GM23338 (cell line): ENCODE data around the gene CLCN6. TPM values are rescaled to one million over a fixed set of nuclear protein-coding genes. Genes with fewer than 3 reads are reported as not detected.

ENCODE experiments used
- ATAC-seq: fragments of 200-7000 bp; cut with Tn5 transposase; 3 replicates; pipeline ENCODE4 v1.9.1; 2020
- DNase-seq: peaks from one replicate; pipeline ENCODE4 v3.0.0-alpha.2; 2015; ENCODE audit warnings: low spot score
- H2AFZ ChIP-seq: fragments of 200-600 bp; sonication (generic); 2 replicates; pipeline ENCODE4 v1.8.0; 2016; ENCODE audit warnings: antibody characterized with exemption, mild to moderate bottlenecking, moderate library complexity
- H3F3A ChIP-seq: fragments of 200-600 bp; sonication (generic); replicated peaks from 2 replicates; pipeline ENCODE4 v1.8.0; 2017; ENCODE audit warnings: antibody characterized with exemption, mixed run types, low read depth
- H3K27ac ChIP-seq: fragments of 200-600 bp; sonication (generic); 2 replicates; pipeline ENCODE4 v1.6.1; 2016; ENCODE audit warnings: low read depth
- H3K27me3 ChIP-seq: fragments of 200-600 bp; sonication (generic); 2 replicates; pipeline ENCODE4 v1.8.0; 2016; ENCODE audit warnings: mild to moderate bottlenecking, mixed run types, moderate library complexity; ENCODE audit not compliant: insufficient read depth
- H3K36me3 ChIP-seq: fragments of 200-600 bp; sonication (generic); 2 replicates; pipeline ENCODE4 v1.8.0; 2016; ENCODE audit warnings: mild to moderate bottlenecking; ENCODE audit not compliant: insufficient read depth
- H3K4me1 ChIP-seq: fragments of 200-600 bp; sonication (generic); 2 replicates; pipeline ENCODE4 v1.8.0; 2016; ENCODE audit warnings: mild to moderate bottlenecking, moderate library complexity; ENCODE audit not compliant: insufficient read depth
- H3K4me2 ChIP-seq: fragments of 200-600 bp; sonication (generic); 2 replicates; pipeline ENCODE4 v1.7.1; 2017; ENCODE audit warnings: mixed run types
- H3K4me3 ChIP-seq: fragments of 200-600 bp; sonication (generic); 2 replicates; pipeline ENCODE4 v1.6.1; 2016; ENCODE audit warnings: mixed run types
- H3K79me2 ChIP-seq: fragments of 200-600 bp; sonication (generic); replicated peaks from 2 replicates; pipeline ENCODE4 v1.8.0; 2017; ENCODE audit warnings: mild to moderate bottlenecking; ENCODE audit not compliant: insufficient read depth
- H3K9me2 ChIP-seq: fragments of 200-600 bp; sonication (generic); 2 replicates; pipeline ENCODE4 v1.8.0; 2017; ENCODE audit not compliant: insufficient read depth
- H4K20me1 ChIP-seq: fragments of 200-600 bp; sonication (generic); replicated peaks from 2 replicates; pipeline ENCODE4 v1.8.0; 2017; ENCODE audit warnings: mild to moderate bottlenecking; ENCODE audit not compliant: insufficient read depth
- H3K27ac Mint-ChIP-seq: 2 replicates; pipeline ENCODE4 v1.8.0; 2020; ENCODE audit warnings: inconsistent platforms, mild to moderate bottlenecking, moderate library complexity, mixed read lengths
- H3K27me3 Mint-ChIP-seq: 3 replicates; pipeline ENCODE4 v1.8.0; 2022; ENCODE audit warnings: low read depth, mild to moderate bottlenecking, moderate library complexity, mixed read lengths, inconsistent platforms; ENCODE audit not compliant: insufficient read depth, poor library complexity
- H3K36me3 Mint-ChIP-seq: 3 replicates; pipeline ENCODE4 v1.8.0; 2021; ENCODE audit warnings: low read depth, mild to moderate bottlenecking, inconsistent platforms, moderate library complexity, mixed read lengths
- H3K4me1 Mint-ChIP-seq: 3 replicates; pipeline ENCODE4 v1.8.0; 2020; ENCODE audit warnings: mild to moderate bottlenecking, inconsistent platforms, mixed read lengths
- H3K4me3 Mint-ChIP-seq: 3 replicates; pipeline ENCODE4 v1.8.0; 2021; ENCODE audit warnings: moderate library complexity, mild to moderate bottlenecking, inconsistent platforms, mixed read lengths
- H3K9me3 Mint-ChIP-seq: 3 replicates; pipeline ENCODE4 v1.8.0; 2020; ENCODE audit warnings: moderate library complexity, mild to moderate bottlenecking, inconsistent platforms, mixed read lengths
- CREB1 ChIP-seq: fragments of 250-450 bp; sonication (Bioruptor Pico); IDR thresholded peaks from 2 replicates; pipeline ENCODE4 v1.5.0; 2020; ENCODE audit warnings: low read depth, mild to moderate bottlenecking, moderate library complexity
- EZH2phosphoT487 ChIP-seq: fragments of 200-600 bp; sonication (generic); IDR thresholded peaks from one replicate; pipeline ENCODE4 v1.8.1; 2018; ENCODE audit warnings: antibody characterized with exemption; ENCODE audit not compliant: unreplicated experiment
- JUNB ChIP-seq: IDR thresholded peaks from one replicate; pipeline ENCODE4 v1.6.1; 2016; ENCODE audit warnings: antibody characterized with exemption; ENCODE audit not compliant: unreplicated experiment
- NANOG ChIP-seq: IDR thresholded peaks from 2 replicates; pipeline ENCODE4 v1.6.1; 2016; ENCODE audit warnings: antibody characterized with exemption, borderline replicate concordance
- POLR2AphosphoS5 ChIP-seq: IDR thresholded peaks from 2 replicates; pipeline ENCODE4 v1.6.1; 2016; ENCODE audit warnings: antibody characterized with exemption, low read depth
- polyA plus RNA-seq: library from polyadenylated mRNA; unstranded; fragments of >200 nt; fragmentation: Nextera tagmentation; extraction: Ambion mirVana; gene quantifications from 2 replicates; pipeline ENCODE4 v1.2.1, GENCODE V29; 2016
- total RNA-seq: library from RNA; depleted of rRNA; stranded (reverse); fragments of >200 nt; shearing (Covaris generic); gene quantifications from 2 replicates; pipeline ENCODE4 v1.2.3, GENCODE V29; 2014
- TF ChIP-seq, protein P1 (sequence below): fragments of 250-450 bp; sonication (Bioruptor Pico); IDR thresholded peaks from 2 replicates; pipeline ENCODE4 v1.5.0; 2020; ENCODE audit warnings: mild to moderate bottlenecking, moderate library complexity
- TF ChIP-seq, protein P2 (sequence below): IDR thresholded peaks from one replicate; pipeline ENCODE4 v1.6.1; 2018; ENCODE audit warnings: antibody characterized with exemption; ENCODE audit not compliant: unreplicated experiment
- TF ChIP-seq, protein P3 (sequence below), 2 experiments: fragments of 200-600 bp in 1 of 2; sonication (generic) in 1 of 2; conservative IDR thresholded peaks; 2 replicates each; pipeline versions ENCODE4 v1.5.1 to v1.6.1; 2016 to 2017; ENCODE audit warnings: antibody characterized with exemption in 2 of 2, low read depth in 2 of 2, mild to moderate bottlenecking in 2 of 2, moderate library complexity in 1 of 2

The CLCN6 gene
- total and polyA plus RNA-seq, 2 experiments from 2014 or later = 16.0 to 22.6 TPM

DNA sequence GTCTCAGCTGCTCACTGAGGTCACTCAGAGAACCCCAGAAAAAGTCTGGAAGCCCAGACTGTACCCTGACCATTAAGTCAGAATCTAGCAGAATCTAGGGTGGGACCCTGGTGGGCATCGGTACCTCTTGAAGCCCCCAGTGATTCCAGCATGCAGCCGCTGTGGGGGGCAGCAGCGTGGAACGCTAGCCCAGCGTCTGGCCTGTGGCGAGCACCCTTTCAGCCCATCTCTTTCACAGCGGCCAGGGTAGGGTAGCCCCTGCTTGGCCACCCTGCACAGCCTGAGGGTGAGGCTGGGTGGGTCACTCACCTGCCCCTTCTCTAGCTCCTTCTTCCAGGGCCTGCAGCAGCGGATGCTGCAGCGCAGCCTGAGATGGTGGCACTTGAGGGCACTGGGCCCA lies 27.7 kb upstream of the CLCN6 start:
- Histone ChIP-seq H3K4me3 (no peak overlapping the region), H4K20me1 (no peaks in the 10 kb centered on the region), H3K4me1 (no peaks in the 10 kb centered on the region), H3K27me3 (no peaks in the 10 kb centered on the region), H3K4me2 (no peak overlapping the region), H2AFZ (no peak overlapping the region), H3K79me2 (no peaks in the 10 kb centered on the region), H3K9me2 (no peaks in the 10 kb centered on the region), H3F3A (0 out of 2 replicates have a peak, but pooled peaks cover 2% of the 10 kb centered on the region), H3K36me3 (no peaks in the 10 kb centered on the region), H3K27ac (no peak overlapping the region)
- DNase-seq (no peak), ATAC-seq (no peak)
- no peaks in the 10 kb centered on the region for H3K36me3 Mint-ChIP-seq
- TF ChIP-seq NANOG = no peak
- TF ChIP-seq, protein P1, sequence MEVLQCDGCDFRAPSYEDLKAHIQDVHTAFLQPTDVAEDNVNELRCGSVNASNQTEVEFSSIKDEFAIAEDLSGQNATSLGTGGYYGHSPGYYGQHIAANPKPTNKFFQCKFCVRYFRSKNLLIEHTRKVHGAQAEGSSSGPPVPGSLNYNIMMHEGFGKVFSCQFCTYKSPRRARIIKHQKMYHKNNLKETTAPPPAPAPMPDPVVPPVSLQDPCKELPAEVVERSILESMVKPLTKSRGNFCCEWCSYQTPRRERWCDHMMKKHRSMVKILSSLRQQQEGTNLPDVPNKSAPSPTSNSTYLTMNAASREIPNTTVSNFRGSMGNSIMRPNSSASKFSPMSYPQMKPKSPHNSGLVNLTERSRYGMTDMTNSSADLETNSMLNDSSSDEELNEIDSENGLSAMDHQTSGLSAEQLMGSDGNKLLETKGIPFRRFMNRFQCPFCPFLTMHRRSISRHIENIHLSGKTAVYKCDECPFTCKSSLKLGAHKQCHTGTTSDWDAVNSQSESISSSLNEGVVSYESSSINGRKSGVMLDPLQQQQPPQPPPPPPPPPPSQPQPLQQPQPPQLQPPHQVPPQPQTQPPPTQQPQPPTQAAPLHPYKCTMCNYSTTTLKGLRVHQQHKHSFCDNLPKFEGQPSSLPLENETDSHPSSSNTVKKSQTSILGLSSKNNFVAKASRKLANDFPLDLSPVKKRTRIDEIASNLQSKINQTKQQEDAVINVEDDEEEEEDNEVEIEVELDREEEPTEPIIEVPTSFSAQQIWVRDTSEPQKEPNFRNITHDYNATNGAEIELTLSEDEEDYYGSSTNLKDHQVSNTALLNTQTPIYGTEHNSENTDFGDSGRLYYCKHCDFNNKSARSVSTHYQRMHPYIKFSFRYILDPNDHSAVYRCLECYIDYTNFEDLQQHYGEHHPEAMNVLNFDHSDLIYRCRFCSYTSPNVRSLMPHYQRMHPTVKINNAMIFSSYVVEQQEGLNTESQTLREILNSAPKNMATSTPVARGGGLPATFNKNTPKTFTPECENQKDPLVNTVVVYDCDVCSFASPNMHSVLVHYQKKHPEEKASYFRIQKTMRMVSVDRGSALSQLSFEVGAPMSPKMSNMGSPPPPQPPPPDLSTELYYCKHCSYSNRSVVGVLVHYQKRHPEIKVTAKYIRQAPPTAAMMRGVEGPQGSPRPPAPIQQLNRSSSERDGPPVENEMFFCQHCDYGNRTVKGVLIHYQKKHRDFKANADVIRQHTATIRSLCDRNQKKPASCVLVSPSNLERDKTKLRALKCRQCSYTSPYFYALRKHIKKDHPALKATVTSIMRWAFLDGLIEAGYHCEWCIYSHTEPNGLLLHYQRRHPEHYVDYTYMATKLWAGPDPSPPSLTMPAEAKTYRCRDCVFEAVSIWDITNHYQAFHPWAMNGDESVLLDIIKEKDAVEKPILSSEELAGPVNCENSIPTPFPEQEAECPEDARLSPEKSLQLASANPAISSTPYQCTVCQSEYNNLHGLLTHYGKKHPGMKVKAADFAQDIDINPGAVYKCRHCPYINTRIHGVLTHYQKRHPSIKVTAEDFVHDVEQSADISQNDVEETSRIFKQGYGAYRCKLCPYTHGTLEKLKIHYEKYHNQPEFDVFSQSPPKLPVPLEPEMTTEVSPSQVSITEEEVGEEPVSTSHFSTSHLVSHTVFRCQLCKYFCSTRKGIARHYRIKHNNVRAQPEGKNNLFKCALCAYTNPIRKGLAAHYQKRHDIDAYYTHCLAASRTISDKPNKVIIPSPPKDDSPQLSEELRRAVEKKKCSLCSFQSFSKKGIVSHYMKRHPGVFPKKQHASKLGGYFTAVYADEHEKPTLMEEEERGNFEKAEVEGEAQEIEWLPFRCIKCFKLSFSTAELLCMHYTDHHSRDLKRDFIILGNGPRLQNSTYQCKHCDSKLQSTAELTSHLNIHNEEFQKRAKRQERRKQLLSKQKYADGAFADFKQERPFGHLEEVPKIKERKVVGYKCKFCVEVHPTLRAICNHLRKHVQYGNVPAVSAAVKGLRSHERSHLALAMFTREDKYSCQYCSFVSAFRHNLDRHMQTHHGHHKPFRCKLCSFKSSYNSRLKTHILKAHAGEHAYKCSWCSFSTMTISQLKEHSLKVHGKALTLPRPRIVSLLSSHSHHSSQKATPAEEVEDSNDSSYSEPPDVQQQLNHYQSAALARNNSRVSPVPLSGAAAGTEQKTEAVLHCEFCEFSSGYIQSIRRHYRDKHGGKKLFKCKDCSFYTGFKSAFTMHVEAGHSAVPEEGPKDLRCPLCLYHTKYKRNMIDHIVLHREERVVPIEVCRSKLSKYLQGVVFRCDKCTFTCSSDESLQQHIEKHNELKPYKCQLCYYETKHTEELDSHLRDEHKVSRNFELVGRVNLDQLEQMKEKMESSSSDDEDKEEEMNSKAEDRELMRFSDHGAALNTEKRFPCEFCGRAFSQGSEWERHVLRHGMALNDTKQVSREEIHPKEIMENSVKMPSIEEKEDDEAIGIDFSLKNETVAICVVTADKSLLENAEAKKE = no peak
- TF ChIP-seq, protein P2, sequence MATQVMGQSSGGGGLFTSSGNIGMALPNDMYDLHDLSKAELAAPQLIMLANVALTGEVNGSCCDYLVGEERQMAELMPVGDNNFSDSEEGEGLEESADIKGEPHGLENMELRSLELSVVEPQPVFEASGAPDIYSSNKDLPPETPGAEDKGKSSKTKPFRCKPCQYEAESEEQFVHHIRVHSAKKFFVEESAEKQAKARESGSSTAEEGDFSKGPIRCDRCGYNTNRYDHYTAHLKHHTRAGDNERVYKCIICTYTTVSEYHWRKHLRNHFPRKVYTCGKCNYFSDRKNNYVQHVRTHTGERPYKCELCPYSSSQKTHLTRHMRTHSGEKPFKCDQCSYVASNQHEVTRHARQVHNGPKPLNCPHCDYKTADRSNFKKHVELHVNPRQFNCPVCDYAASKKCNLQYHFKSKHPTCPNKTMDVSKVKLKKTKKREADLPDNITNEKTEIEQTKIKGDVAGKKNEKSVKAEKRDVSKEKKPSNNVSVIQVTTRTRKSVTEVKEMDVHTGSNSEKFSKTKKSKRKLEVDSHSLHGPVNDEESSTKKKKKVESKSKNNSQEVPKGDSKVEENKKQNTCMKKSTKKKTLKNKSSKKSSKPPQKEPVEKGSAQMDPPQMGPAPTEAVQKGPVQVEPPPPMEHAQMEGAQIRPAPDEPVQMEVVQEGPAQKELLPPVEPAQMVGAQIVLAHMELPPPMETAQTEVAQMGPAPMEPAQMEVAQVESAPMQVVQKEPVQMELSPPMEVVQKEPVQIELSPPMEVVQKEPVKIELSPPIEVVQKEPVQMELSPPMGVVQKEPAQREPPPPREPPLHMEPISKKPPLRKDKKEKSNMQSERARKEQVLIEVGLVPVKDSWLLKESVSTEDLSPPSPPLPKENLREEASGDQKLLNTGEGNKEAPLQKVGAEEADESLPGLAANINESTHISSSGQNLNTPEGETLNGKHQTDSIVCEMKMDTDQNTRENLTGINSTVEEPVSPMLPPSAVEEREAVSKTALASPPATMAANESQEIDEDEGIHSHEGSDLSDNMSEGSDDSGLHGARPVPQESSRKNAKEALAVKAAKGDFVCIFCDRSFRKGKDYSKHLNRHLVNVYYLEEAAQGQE = no peak
- TF ChIP-seq, protein P3, sequence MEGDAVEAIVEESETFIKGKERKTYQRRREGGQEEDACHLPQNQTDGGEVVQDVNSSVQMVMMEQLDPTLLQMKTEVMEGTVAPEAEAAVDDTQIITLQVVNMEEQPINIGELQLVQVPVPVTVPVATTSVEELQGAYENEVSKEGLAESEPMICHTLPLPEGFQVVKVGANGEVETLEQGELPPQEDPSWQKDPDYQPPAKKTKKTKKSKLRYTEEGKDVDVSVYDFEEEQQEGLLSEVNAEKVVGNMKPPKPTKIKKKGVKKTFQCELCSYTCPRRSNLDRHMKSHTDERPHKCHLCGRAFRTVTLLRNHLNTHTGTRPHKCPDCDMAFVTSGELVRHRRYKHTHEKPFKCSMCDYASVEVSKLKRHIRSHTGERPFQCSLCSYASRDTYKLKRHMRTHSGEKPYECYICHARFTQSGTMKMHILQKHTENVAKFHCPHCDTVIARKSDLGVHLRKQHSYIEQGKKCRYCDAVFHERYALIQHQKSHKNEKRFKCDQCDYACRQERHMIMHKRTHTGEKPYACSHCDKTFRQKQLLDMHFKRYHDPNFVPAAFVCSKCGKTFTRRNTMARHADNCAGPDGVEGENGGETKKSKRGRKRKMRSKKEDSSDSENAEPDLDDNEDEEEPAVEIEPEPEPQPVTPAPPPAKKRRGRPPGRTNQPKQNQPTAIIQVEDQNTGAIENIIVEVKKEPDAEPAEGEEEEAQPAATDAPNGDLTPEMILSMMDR (conservative IDR thresholded peaks at IDR 0.05; ENCODE audit: low read depth in 2 of 2) = no peak
- no peak for TF ChIP-seq POLR2AphosphoS5
- no peak for TF ChIP-seq EZH2phosphoT487
- TF ChIP-seq CREB1 (CRISPR knock-in tag) = no peak
- no peak for TF ChIP-seq JUNB
- H3K27me3 Mint-ChIP-seq = peaks cover 6% of the 10 kb centered on the region
- H3K4me1 Mint-ChIP-seq = 0 out of 3 replicates have a peak, but pooled peaks cover 2% of the 10 kb centered on the region
- no peaks in the 10 kb centered on the region for H3K9me3 Mint-ChIP-seq
- no peak overlapping the region for H3K27ac Mint-ChIP-seq
- no peak overlapping the region for H3K4me3 Mint-ChIP-seq
